Ovary (tissue), 9 donors: Measurements from ENCODE around the gene LSM2. TPM values are rescaled to one million over a fixed set of nuclear protein-coding genes. Genes with fewer than 3 reads are reported as not detected.
"Not testable (repeated sequence)": the region's sequence is repeated elsewhere in the genome, so short reads cannot be mapped to it uniquely, and the experiment has no call there.

ENCODE experiments used
- DNase-seq, 5 donors: peaks; one replicate each; pipeline ENCODE4 v3.0.0-alpha.2; 2019 to 2020
- H3K27ac ChIP-seq, 2 donors: fragments of 200-600 bp; one replicate each; pipeline versions ENCODE4 v1.5.1 to v1.8.0; 2019 to 2022
- H3K27me3 ChIP-seq: fragments of 200-600 bp; one replicate; pipeline ENCODE4 v1.8.0; 2022
- H3K36me3 ChIP-seq: fragments of 200-600 bp; sonication (generic); one replicate; pipeline ENCODE4 v1.5.1; 2019
- H3K4me1 ChIP-seq: one replicate; pipeline ENCODE4 v1.8.1; 2013; ENCODE audit warnings: mild to moderate bottlenecking, moderate library complexity; ENCODE audit not compliant: insufficient read depth
- H3K4me3 ChIP-seq: fragments of 200-600 bp; sonication (generic); one replicate; pipeline ENCODE4 v1.5.1; 2017
- H3K9me3 ChIP-seq, 2 donors: fragments of 200-600 bp in 1 of 2; sonication (generic) in 1 of 2; one replicate each; pipeline versions ENCODE4 v1.5.1 to v1.8.1; 2013 to 2019; ENCODE audit warnings: mild to moderate bottlenecking in 1 of 2, moderate library complexity in 1 of 2
- EP300 ChIP-seq: sonication (generic); formaldehyde crosslinking; IDR thresholded peaks from one replicate; pipeline ENCODE4 v1.6.1; 2017; ENCODE audit warnings: antibody characterized with exemption
- POLR2A ChIP-seq: fragments of 450-650 bp; IDR thresholded peaks from one replicate; pipeline ENCODE4 v1.6.1; 2017; ENCODE audit warnings: antibody characterized with exemption, mild to moderate bottlenecking, moderate library complexity
- WGBS, 3 donors: extraction: QIAGEN DNeasy Blood & Tissue Kit in 1 of 3; methylation state at CpG; one replicate each; pipeline versions ENCODE4 v1.1.5 to v1.1.7; 2013 to 2017; 5-methylcytosine and 5-hydroxymethylcytosine counted together
- intact Hi-C, 4 donors: fragments of 100-400 bp; cut with DNase I; formaldehyde crosslinking; loops; one replicate each; pipeline versions ENCODE4 v1.11.0 to v1.15.1; 2022 to 2023
- polyA plus RNA-seq, 2 donors: library from polyadenylated mRNA; stranded (reverse); fragments of 200-250 nt in 1 of 2; fragments of 350-450 nt in 1 of 2; fragmentation: Illumina TruSeq in 1 of 2; extraction: RNeasy Lipid Tissue Mini Kit (QIAGEN cat#74804) in 1 of 2; gene quantifications; one replicate each; pipeline ENCODE4 v1.2.3, GENCODE V29; 2013 to 2014
- total RNA-seq, 7 donors: library from RNA; depleted of rRNA in 2 of 7; stranded (reverse); fragments of >200 nt in 2 of 7; fragmentation: NEBNext Ultra II Directional in 3 of 7; extraction: Animal tissue kit (Norgen Biotek cat#: 25700) in 3 of 7; gene quantifications; one replicate each; pipeline versions ENCODE4 v1.1.0 to v1.2.4, GENCODE V29; 2016 to 2023
- TF ChIP-seq, protein P1 (sequence below), 3 donors: fragments of 450-650 bp in 2 of 3; fragments of 200-600 bp in 1 of 3; IDR thresholded peaks; one replicate each; pipeline versions ENCODE4 v1.5.1 to v1.8.0; 2016 to 2022; ENCODE audit warnings: antibody characterized with exemption in 3 of 3, mild to moderate bottlenecking in 1 of 3
- donor health status: DM: no; HTN: no; CAD: no; lungs with moderate emphysema.
- donor health status: DM: no; HTN: no; CAD: no.
- donor health status: Bipolar disorder and iron deficiency.
- donor health status: DM: yes; HTN: yes; CAD: no.
- donor health status: DM: no; HTN: no; CAD: no.
- donor health status: DM: yes; HTN: yes; CAD: no.

The LSM2 gene
- total and polyA plus RNA-seq, 9 donors = 35.9 to 90.7 (median 47.6) TPM

GRCh38 chr6:31805939-31806469, 762 bp downstream of the LSM2 start:
- intact Hi-C loops = no loop called here
- Histone ChIP-seq H3K4me1 (no peaks in the 10 kb centered on the region), H3K27ac (peak overlapping the region; percentile 87 to 88), H3K4me3 (peak overlapping the region; percentile 82), H3K27me3 (no peaks in the 10 kb centered on the region), H3K9me3 (no peaks in the 10 kb centered on the region), H3K36me3 (no peaks in the 10 kb centered on the region)
- DNase-seq = peak in 2 of 5 donors; percentile 8 to 29
- no peak for TF ChIP-seq EP300
- TF ChIP-seq, protein P1, sequence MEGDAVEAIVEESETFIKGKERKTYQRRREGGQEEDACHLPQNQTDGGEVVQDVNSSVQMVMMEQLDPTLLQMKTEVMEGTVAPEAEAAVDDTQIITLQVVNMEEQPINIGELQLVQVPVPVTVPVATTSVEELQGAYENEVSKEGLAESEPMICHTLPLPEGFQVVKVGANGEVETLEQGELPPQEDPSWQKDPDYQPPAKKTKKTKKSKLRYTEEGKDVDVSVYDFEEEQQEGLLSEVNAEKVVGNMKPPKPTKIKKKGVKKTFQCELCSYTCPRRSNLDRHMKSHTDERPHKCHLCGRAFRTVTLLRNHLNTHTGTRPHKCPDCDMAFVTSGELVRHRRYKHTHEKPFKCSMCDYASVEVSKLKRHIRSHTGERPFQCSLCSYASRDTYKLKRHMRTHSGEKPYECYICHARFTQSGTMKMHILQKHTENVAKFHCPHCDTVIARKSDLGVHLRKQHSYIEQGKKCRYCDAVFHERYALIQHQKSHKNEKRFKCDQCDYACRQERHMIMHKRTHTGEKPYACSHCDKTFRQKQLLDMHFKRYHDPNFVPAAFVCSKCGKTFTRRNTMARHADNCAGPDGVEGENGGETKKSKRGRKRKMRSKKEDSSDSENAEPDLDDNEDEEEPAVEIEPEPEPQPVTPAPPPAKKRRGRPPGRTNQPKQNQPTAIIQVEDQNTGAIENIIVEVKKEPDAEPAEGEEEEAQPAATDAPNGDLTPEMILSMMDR (IDR thresholded peaks at IDR 0.05) = no peak
- TF ChIP-seq POLR2A = no peak
- WGBS, 3 donors = 16 to 18% (median 16%) methylated on average over 7 of the region's 7 CpGs

DNA sequence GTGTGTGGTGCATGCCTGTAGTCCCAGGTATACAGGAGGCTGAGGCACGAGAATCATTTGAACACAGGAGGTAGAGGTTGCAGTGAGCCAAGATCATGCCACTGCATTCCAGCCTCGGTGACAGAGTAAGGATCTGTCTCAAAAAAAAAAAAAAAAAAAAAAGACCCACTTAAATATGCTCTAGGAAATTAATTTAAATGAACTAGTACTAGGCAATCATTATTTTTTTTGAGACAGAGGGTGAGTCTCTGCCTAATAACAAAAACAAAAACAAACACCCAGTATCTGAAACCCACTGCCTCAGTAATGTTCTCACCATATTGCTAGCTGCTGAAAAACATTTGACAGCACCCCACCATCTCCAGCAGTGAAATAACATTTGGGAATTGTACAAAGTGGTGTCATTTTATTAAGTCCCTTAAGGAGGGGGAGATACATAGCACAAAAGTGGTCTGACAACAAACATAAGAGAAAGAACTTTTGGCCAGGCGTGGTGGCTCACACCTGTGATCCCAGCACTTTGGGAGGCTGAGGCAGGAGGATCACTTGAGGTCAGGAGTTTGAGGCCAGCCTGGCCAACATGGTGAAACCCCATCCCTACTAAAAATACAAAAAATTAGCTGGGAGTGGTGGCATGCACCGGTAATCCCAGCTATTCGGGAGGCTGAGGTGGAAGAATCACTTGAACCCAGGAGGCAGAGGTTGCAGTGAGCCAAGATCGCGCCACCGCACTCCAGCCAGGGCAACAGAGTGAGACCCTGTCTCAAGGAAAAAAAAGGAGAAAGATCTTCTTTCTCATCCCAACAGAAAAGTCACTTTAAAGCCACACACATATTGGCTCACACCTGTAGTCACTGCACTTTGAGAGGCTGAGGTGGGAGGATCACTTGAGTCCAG, 5.5 kb downstream of the LSM2 start:
- WGBS, 3 donors = 90 to 94% (median 93%) methylated on average over 8 of the region's 8 CpGs
- peak in 2 of 5 donors; percentile 2 to 11 for DNase-seq
- intact Hi-C loops, H3K4me3 ChIP-seq, H3K27ac ChIP-seq, H3K4me1 ChIP-seq, H3K27me3 ChIP-seq, H3K36me3 ChIP-seq, H3K9me3 ChIP-seq: not testable (repeated sequence)

DNA sequence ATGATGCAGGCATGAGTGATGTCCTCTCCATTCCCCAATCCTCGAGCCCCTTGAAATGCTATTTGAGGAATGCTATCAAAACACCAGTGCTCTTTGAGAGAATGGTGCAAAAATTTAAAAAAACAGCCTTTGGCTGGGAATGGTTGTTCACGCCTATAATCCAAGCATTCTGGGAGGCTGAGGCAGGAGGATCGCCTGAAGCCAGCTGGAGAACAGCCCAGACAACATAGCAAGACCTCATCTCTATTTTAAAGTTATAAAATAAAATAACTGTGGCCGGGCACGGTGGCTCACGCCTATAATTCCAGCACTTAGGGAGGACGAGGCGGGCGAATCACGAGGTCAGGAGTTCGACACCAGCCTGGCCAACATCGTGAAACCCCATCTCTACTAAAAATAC, 7.0 kb downstream of the LSM2 start:
- Histone ChIP-seq H3K9me3 (no peaks in the 10 kb centered on the region), H3K4me1 (peaks cover 1% of the 10 kb centered on the region), H3K27me3 (no peaks in the 10 kb centered on the region), H3K36me3 (no peaks in the 10 kb centered on the region), H3K27ac (no peak overlapping the region), H3K4me3 (no peak overlapping the region)
- WGBS, 3 donors = 70 to 75% (median 72%) methylated on average over 12 of the region's 12 CpGs
- TF ChIP-seq, protein P1 (IDR thresholded peaks at IDR 0.05) = no peak
- TF ChIP-seq POLR2A = no peak
- no peak for TF ChIP-seq EP300
- DNase-seq = no peak
- intact Hi-C loops = loop anchor here in 2 of 4 donors (5.0 to 10.0 kb wide), 2 partner anchors 33 to 65 kb away; partner anchors contain the start of gene CLIC1 (in 1 of the 2)

DNA sequence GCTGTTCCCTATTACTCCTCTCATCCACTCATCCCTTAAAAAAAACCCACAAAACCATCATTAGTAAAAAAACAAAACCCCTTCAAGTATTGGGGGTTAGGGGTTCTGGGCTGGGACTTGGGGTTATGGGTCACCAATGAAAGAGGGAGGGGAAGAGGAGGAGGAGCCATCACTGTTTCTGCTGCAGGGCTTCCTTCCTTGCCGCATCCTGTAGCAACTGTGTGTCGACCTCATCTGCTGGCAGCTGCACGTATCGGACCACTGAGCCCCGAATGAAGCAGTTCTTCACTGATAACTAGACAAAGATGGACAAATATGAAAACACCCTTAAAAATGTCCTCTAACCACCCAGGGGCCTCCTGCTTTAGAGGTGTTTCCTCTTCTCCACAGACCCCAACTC, 9.2 kb downstream of the LSM2 start:
- WGBS, 3 donors = 52 to 56% (median 56%) methylated on average over 5 of the region's 5 CpGs
- no peak for TF ChIP-seq EP300
- TF ChIP-seq, protein P1 (IDR thresholded peaks at IDR 0.05) = no peak
- TF ChIP-seq POLR2A = no peak
- intact Hi-C loops = loop anchor here in 2 of 4 donors (5.0 to 10.0 kb wide), 2 partner anchors 35 to 63 kb away; partner anchors contain the start of gene CLIC1 (in 1 of the 2)
- H3K9me3 ChIP-seq = no peaks in the 10 kb centered on the region
- H3K27me3 ChIP-seq = no peaks in the 10 kb centered on the region
- H3K36me3 ChIP-seq = no peaks in the 10 kb centered on the region
- DNase-seq = no peak
- no peak overlapping the region for H3K4me3 ChIP-seq
- peaks cover 6% of the 10 kb centered on the region for H3K4me1 ChIP-seq
- H3K27ac ChIP-seq = no peak overlapping the region
